GM12874 (cell line): ENCODE results near the gene PHKB.

ENCODE experiments used
- CTCF ChIP-seq: IDR thresholded peaks from 2 replicates; pipeline ENCODE4 v1.5.1; 2011; ENCODE audit warnings: low read depth, mild to moderate bottlenecking, control low read depth, low read length, moderate library complexity; ENCODE audit not compliant: insufficient read depth

PHKB gene

GRCh38 chr16:47627085-47627639 lies 166.0 kb downstream of the PHKB start:
- TF ChIP-seq CTCF = no peak

GRCh38 chr16:47627721-47628120 lies 166.6 kb downstream of the PHKB start:
- no peak for TF ChIP-seq CTCF

- no peak for TF ChIP-seq CTCF
Observed at GRCh38 chr16:47631131-47631530, 170.0 kb downstream of the PHKB start.

- no peak for TF ChIP-seq CTCF
Observed at GRCh38 chr16:47634126-47634525, 173.0 kb downstream of the PHKB start.

GRCh38 chr16:47634727-47635126 lies 173.6 kb downstream of the PHKB start:
- TF ChIP-seq CTCF = no peak

GRCh38 chr16:47636501-47637099 lies 175.5 kb downstream of the PHKB start:
- no peak for TF ChIP-seq CTCF

GRCh38 chr16:47638175-47638574 lies 177.0 kb downstream of the PHKB start:
- TF ChIP-seq CTCF = no peak

GRCh38 chr16:47640661-47641060 lies 179.5 kb downstream of the PHKB start:
- no peak for TF ChIP-seq CTCF
